HG03045 (cell line): ENCODE results near the gene EDN1.
"Not testable (repeated sequence)": the region's sequence is repeated elsewhere in the genome, so short reads cannot be mapped to it uniquely, and the experiment has no call there.

Experiments
- ATAC-seq: cut with Tn5 transposase; IDR thresholded peaks from one replicate; pipeline ENCODE4 v1.9.1; 2021; ENCODE audit warnings: mild to moderate bottlenecking, moderate library complexity; ENCODE audit not compliant: unreplicated experiment

EDN1 gene

GRCh38 chr6:12320074-12320473 is 29.9 kb downstream of the EDN1 start:
- ATAC-seq = not testable (repeated sequence)

- no peak for ATAC-seq
Measured at GRCh38 chr6:12324099-12324498, 33.9 kb downstream of the EDN1 start.

- ATAC-seq = no peak
Measured at GRCh38 chr6:12324748-12325147, 34.6 kb downstream of the EDN1 start.

- ATAC-seq = no peak
Measured at GRCh38 chr6:12325872-12326271, 35.7 kb downstream of the EDN1 start.

GRCh38 chr6:12327391-12327790 is 37.2 kb downstream of the EDN1 start:
- no peak for ATAC-seq

- ATAC-seq = no peak
Measured at GRCh38 chr6:12327988-12328387, 37.8 kb downstream of the EDN1 start.

GRCh38 chr6:12328701-12329100 is 38.5 kb downstream of the EDN1 start:
- ATAC-seq = no peak

- no peak for ATAC-seq
Measured at GRCh38 chr6:12331474-12331873, 41.3 kb downstream of the EDN1 start.

GRCh38 chr6:12331951-12332749 is 42.0 kb downstream of the EDN1 start:
- no peak for ATAC-seq

GRCh38 chr6:12332750-12333079 is 42.6 kb downstream of the EDN1 start:
- ATAC-seq = not testable (repeated sequence)

GRCh38 chr6:12333128-12333527 is 43.0 kb downstream of the EDN1 start:
- no peak for ATAC-seq

- ATAC-seq = no peak
Measured at GRCh38 chr6:12334526-12335130, 44.5 kb downstream of the EDN1 start.

GRCh38 chr6:12335131-12335527 is 45.0 kb downstream of the EDN1 start:
- no peak for ATAC-seq

GRCh38 chr6:12335717-12336116 is 45.6 kb downstream of the EDN1 start:
- no peak for ATAC-seq

GRCh38 chr6:12336121-12336971 is 46.2 kb downstream of the EDN1 start:
- ATAC-seq = no peak

- no peak for ATAC-seq
Measured at GRCh38 chr6:12339022-12339421, 48.9 kb downstream of the EDN1 start.

- ATAC-seq = no peak
Measured at GRCh38 chr6:12339808-12340487, 49.8 kb downstream of the EDN1 start.

- ATAC-seq = no peak
Measured at GRCh38 chr6:12340488-12340818, 50.3 kb downstream of the EDN1 start.

- no peak for ATAC-seq
Measured at GRCh38 chr6:12342664-12343063, 52.5 kb downstream of the EDN1 start.

GRCh38 chr6:12343122-12343439 is 52.9 kb downstream of the EDN1 start:
- ATAC-seq = no peak

GRCh38 chr6:12343440-12344162 is 53.4 kb downstream of the EDN1 start:
- ATAC-seq = no peak
